H1 (cell line): Measurements from ENCODE around the gene FOLR3. TPM values are rescaled to one million over a fixed set of nuclear protein-coding genes. Genes with fewer than 3 reads are reported as not detected.

Experiments
- CTCF ChIA-PET: fragments of 300-600 bp; sonication (Branson Sonifier 250); formaldehyde crosslinking; loops from one replicate; lab custom pipeline; 2021; ENCODE audit not compliant: partially characterized antibody; lab: Charles Lee
- POLR2A ChIA-PET: fragments of 300-600 bp; sonication (Branson Sonifier 250); formaldehyde crosslinking; loops from one replicate; lab custom pipeline; 2021; ENCODE audit warnings: inconsistent platforms; ENCODE audit not compliant: partially characterized antibody; lab: Charles Lee
- DNase-seq, 2 experiments: peaks; one replicate each; pipeline versions ENCODE4 v3.0.0 to v3.0.0-alpha.2; 2010 to 2022; ENCODE audit warnings: low spot score in 2 of 2, low read depth in 1 of 2, mixed read lengths in 1 of 2
- FAIRE-seq: peaks from 2 replicates; lab custom pipeline; 2011; peaks lifted over from hg19 to GRCh38; lab: Jason Lieb, UNC
- H2AFZ ChIP-seq: 2 replicates; pipeline ENCODE4 v1.8.1; 2012; ENCODE audit warnings: low read length, inconsistent platforms
- H2AK5ac ChIP-seq: 2 replicates; pipeline ENCODE4 v1.6.1; 2013; ENCODE audit warnings: low read depth, low read length
- H2BK120ac ChIP-seq: replicated peaks from 2 replicates; pipeline ENCODE3; 2013; ENCODE audit warnings: low read depth, low read length, inconsistent platforms
- H2BK12ac ChIP-seq: 2 replicates; pipeline ENCODE4 v1.6.1; 2013; ENCODE audit warnings: low read depth, low read length
- H2BK15ac ChIP-seq: 2 replicates; pipeline ENCODE4 v1.6.1; 2013; ENCODE audit warnings: low read length
- H2BK20ac ChIP-seq: 2 replicates; pipeline ENCODE4 v1.6.1; 2013; ENCODE audit warnings: low read length
- H2BK5ac ChIP-seq: 2 replicates; pipeline ENCODE4 v1.6.1; 2013; ENCODE audit warnings: low read depth, low read length
- H3K14ac ChIP-seq: 2 replicates; pipeline ENCODE4 v1.6.1; 2013; ENCODE audit warnings: inconsistent platforms; ENCODE audit not compliant: insufficient read length
- H3K18ac ChIP-seq: 2 replicates; pipeline ENCODE4 v1.6.1; 2013; ENCODE audit warnings: low read length; ENCODE audit errors: extremely low read depth
- H3K23ac ChIP-seq: 2 replicates; pipeline ENCODE4 v1.6.1; 2013; ENCODE audit warnings: inconsistent platforms; ENCODE audit not compliant: insufficient read length
- H3K23me2 ChIP-seq: 2 replicates; pipeline ENCODE4 v1.6.1; 2013; ENCODE audit warnings: low read depth, low read length
- H3K27ac ChIP-seq: 2 replicates; pipeline ENCODE4 v1.6.1; 2011; ENCODE audit warnings: low read depth, low read length, inconsistent platforms
- H3K27me3 ChIP-seq, 4 experiments: replicated peaks in 1 of 4; 1 replicate in 1 of 4; 2 replicates in 3 of 4; pipeline versions ENCODE4 v1.6.1 to v1.8.1; 2011 to 2013; ENCODE audit warnings: low read length in 3 of 4, mild to moderate bottlenecking in 3 of 4, inconsistent platforms in 2 of 4, mixed read lengths in 2 of 4, moderate library complexity in 1 of 4; ENCODE audit not compliant: control insufficient read depth in 3 of 4, insufficient read depth in 3 of 4; ENCODE audit errors: extremely low read depth in 1 of 4
- H3K36me3 ChIP-seq, 4 experiments: 2 replicates each; pipeline versions ENCODE4 v1.6.1 to v1.8.1; 2011 to 2013; ENCODE audit warnings: mild to moderate bottlenecking in 4 of 4, low read length in 3 of 4, moderate library complexity in 2 of 4, control low read depth in 1 of 4, inconsistent platforms in 1 of 4; ENCODE audit not compliant: insufficient read depth in 4 of 4, control insufficient read depth in 2 of 4
- H3K4ac ChIP-seq: replicated peaks from 2 replicates; pipeline ENCODE3; 2013; ENCODE audit warnings: low read length, low read depth, mixed read lengths, inconsistent platforms; ENCODE audit not compliant: insufficient read length
- H3K4me1 ChIP-seq, 4 experiments: replicated peaks in 1 of 4; 1 replicate in 1 of 4; 2 replicates in 3 of 4; pipeline versions ENCODE4 v1.6.1 to v1.8.1; 2011 to 2013; ENCODE audit warnings: low read length in 3 of 4, inconsistent platforms in 2 of 4, mixed read lengths in 1 of 4; ENCODE audit not compliant: insufficient read depth in 4 of 4, control insufficient read depth in 3 of 4
- H3K4me2 ChIP-seq, 2 experiments: 2 replicates each; pipeline versions ENCODE4 v1.6.1 to v1.8.1; 2011 to 2013; ENCODE audit warnings: low read depth in 2 of 2, low read length in 2 of 2, control low read depth in 1 of 2, inconsistent platforms in 1 of 2, mild to moderate bottlenecking in 1 of 2; ENCODE audit not compliant: insufficient read depth in 1 of 2
- H3K4me3 ChIP-seq, 4 experiments: fragments of 200-600, 300-600 bp in 1 of 4; sonication (generic), shearing (Covaris generic), sonication (Bioruptor Twin) in 1 of 4; 2 replicates each; pipeline versions ENCODE4 v1.5.1 to v1.8.1; 2011 to 2016; ENCODE audit warnings: low read length in 4 of 4, low read depth in 3 of 4, control low read depth in 2 of 4, inconsistent platforms in 2 of 4, mild to moderate bottlenecking in 2 of 4, mixed read lengths in 1 of 4, moderate library complexity in 1 of 4; ENCODE audit not compliant: insufficient read depth in 2 of 4; ENCODE audit errors: extremely low read depth in 1 of 4
- H3K56ac ChIP-seq: replicated peaks from 2 replicates; pipeline ENCODE3; 2013; ENCODE audit warnings: low read depth, mild to moderate bottlenecking, mixed read lengths, low read length, inconsistent platforms; ENCODE audit not compliant: insufficient read length
- H3K79me1 ChIP-seq: 2 replicates; pipeline ENCODE4 v1.6.1; 2013; ENCODE audit warnings: low read depth, low read length, control low read depth
- H3K79me2 ChIP-seq, 2 experiments: 2 replicates each; pipeline versions ENCODE4 v1.6.1 to v1.8.1; 2012 to 2013; ENCODE audit warnings: low read length in 2 of 2, mild to moderate bottlenecking in 2 of 2, inconsistent platforms in 1 of 2; ENCODE audit not compliant: insufficient read depth in 2 of 2, control insufficient read depth in 1 of 2
- H3K9ac ChIP-seq, 4 experiments: replicated peaks in 1 of 4; 1 replicate in 1 of 4; 2 replicates in 3 of 4; pipeline versions ENCODE4 v1.6.1 to v1.8.1; 2011 to 2013; ENCODE audit warnings: low read depth in 3 of 4, low read length in 3 of 4, control low read depth in 2 of 4, mild to moderate bottlenecking in 2 of 4, moderate library complexity in 2 of 4, inconsistent platforms in 1 of 4; ENCODE audit errors: extremely low read depth in 1 of 4
- H3K9me3 ChIP-seq, 2 experiments: 2 replicates each; pipeline versions ENCODE4 v1.6.1 to v1.8.1; 2012 to 2013; ENCODE audit warnings: mild to moderate bottlenecking in 2 of 2, moderate library complexity in 2 of 2, control low read depth in 1 of 2, inconsistent platforms in 1 of 2, low read depth in 1 of 2, low read length in 1 of 2, mixed read lengths in 1 of 2; ENCODE audit not compliant: insufficient read depth in 2 of 2
- H4K20me1 ChIP-seq, 2 experiments: replicated peaks in 1 of 2; 2 replicates each; pipeline versions ENCODE3 to v1.8.1; 2011 to 2013; ENCODE audit warnings: inconsistent platforms in 2 of 2, low read length in 2 of 2, mild to moderate bottlenecking in 1 of 2; ENCODE audit not compliant: insufficient read depth in 2 of 2, control insufficient read depth in 1 of 2
- H4K5ac ChIP-seq: 2 replicates; pipeline ENCODE4 v1.6.1; 2013; ENCODE audit warnings: low read length, low read depth, mixed read lengths, inconsistent platforms; ENCODE audit not compliant: insufficient read length
- H4K8ac ChIP-seq: 2 replicates; pipeline ENCODE4 v1.8.0; 2013; ENCODE audit warnings: mild to moderate bottlenecking, moderate library complexity, low read length, inconsistent platforms; ENCODE audit not compliant: insufficient read depth; ENCODE audit errors: extremely low read depth
- H4K91ac ChIP-seq: replicated peaks from 2 replicates; pipeline ENCODE3; 2013; ENCODE audit warnings: low read length, mixed read lengths, inconsistent platforms; ENCODE audit not compliant: insufficient read length
- ASH2L ChIP-seq: fragments of 200-600, 300-600 bp; sonication (generic); IDR thresholded peaks from one replicate; pipeline ENCODE4 v1.7.1; 2017; ENCODE audit warnings: low read length
- BRCA1 ChIP-seq: IDR thresholded peaks from 2 replicates; pipeline ENCODE4 v1.6.1; 2012; ENCODE audit warnings: low read depth, low read length, improper control_type of control experiment
- GABPA ChIP-seq: IDR thresholded peaks from 2 replicates; pipeline ENCODE4 v1.6.1; 2011; ENCODE audit warnings: mild to moderate bottlenecking, low read length, moderate library complexity, borderline replicate concordance; ENCODE audit not compliant: insufficient read depth
- HDAC6 ChIP-seq: IDR thresholded peaks from one replicate; pipeline ENCODE4 v1.7.1; 2012; ENCODE audit warnings: low read depth, mild to moderate bottlenecking, inconsistent platforms, low read length, moderate library complexity
- JUN ChIP-seq: IDR thresholded peaks from 2 replicates; pipeline ENCODE4 v1.6.1; 2011; ENCODE audit warnings: low read depth, mild to moderate bottlenecking, improper control_type of control experiment, low read length
- NRF1 ChIP-seq: IDR thresholded peaks from 2 replicates; pipeline ENCODE4 v1.6.1; 2011; ENCODE audit warnings: mild to moderate bottlenecking, low read depth, low read length, improper control_type of control experiment
- POU5F1 ChIP-seq: IDR thresholded peaks from 2 replicates; pipeline ENCODE4 v1.6.1; 2011; ENCODE audit warnings: low read depth, mild to moderate bottlenecking, low read length, moderate library complexity
- RBBP5 ChIP-seq: IDR thresholded peaks from 2 replicates; pipeline ENCODE4 v1.7.1; 2012; ENCODE audit warnings: low read depth, mild to moderate bottlenecking, inconsistent platforms, low read length, moderate library complexity, borderline replicate concordance
- RNF2 ChIP-seq: fragments of 200-900, 300-1000 bp; sonication (generic); IDR thresholded peaks from 2 replicates; pipeline ENCODE4 v1.7.1; 2016; ENCODE audit warnings: borderline replicate concordance, low read depth, mild to moderate bottlenecking, antibody characterized with exemption, low read length; ENCODE audit not compliant: poor library complexity, severe bottlenecking; ENCODE audit errors: missing control alignments
- SIN3A ChIP-seq, 2 experiments: IDR thresholded peaks in 1 of 2; conservative IDR thresholded peaks in 1 of 2; 2 replicates each; pipeline ENCODE4 v1.6.1; 2011 to 2012; ENCODE audit warnings: low read length in 2 of 2, improper control_type of control experiment in 1 of 2, low read depth in 1 of 2, mild to moderate bottlenecking in 1 of 2
- TCF12 ChIP-seq: IDR thresholded peaks from 2 replicates; pipeline ENCODE4 v1.6.1; 2011; ENCODE audit warnings: low read depth, mild to moderate bottlenecking, low read length
- TEAD4 ChIP-seq: IDR thresholded peaks from 2 replicates; pipeline ENCODE4 v1.6.1; 2012; ENCODE audit warnings: low read depth, low read length, inconsistent platforms, mixed read lengths
- WGBS, 2 experiments: shearing (Covaris generic) in 1 of 2; methylation state at CpG; one replicate each; pipeline versions ENCODE4 v1.1.6 to v1.1.7; 2013 to 2015; ENCODE audit warnings: low lambda C conversion rate in 2 of 2, mixed read lengths in 2 of 2, inconsistent platforms in 1 of 2, low coverage in 1 of 2, missing lambda C conversion rate in 1 of 2; ENCODE audit not compliant: insufficient replicate concordance in 2 of 2, insufficient coverage in 1 of 2, insufficient read length in 1 of 2; ENCODE audit errors: extremely low coverage in 1 of 2, missing lambda C conversion rate in 1 of 2; 5-methylcytosine and 5-hydroxymethylcytosine counted together
- polyA plus RNA-seq, 7 experiments: library from polyadenylated mRNA; depleted of rRNA in 3 of 7; stranded (reverse) in 5 of 7; unstranded in 2 of 7; fragments of >200 nt in 5 of 7; fragments of 200-250 nt in 2 of 7; gene quantifications; 1 replicate in 5 of 7; 2 replicates in 1 of 7; 4 replicates in 1 of 7; pipeline versions ENCODE4 v1.2.1 to v1.2.3, GENCODE V29; 2011 to 2013; ENCODE audit warnings: missing spikeins in 2 of 7, mixed read lengths in 2 of 7
- total RNA-seq: library from RNA; stranded (reverse); fragmentation: NEBNext Ultra II Directional; extraction: Animal tissue kit (Norgen Biotek cat#: 25700); gene quantifications from 2 replicates; pipeline ENCODE4 v1.2.1, GENCODE V29; 2021
- TF ChIP-seq, protein P1 (sequence below): IDR thresholded peaks from 2 replicates; pipeline ENCODE4 v1.6.1; 2012; ENCODE audit warnings: inconsistent platforms

The FOLR3 gene
- total and polyA plus RNA-seq, 2 of the 8 experiments (the other 6 are each of a cell fraction or from before 2014, with no cell fraction given): not detected

DNA sequence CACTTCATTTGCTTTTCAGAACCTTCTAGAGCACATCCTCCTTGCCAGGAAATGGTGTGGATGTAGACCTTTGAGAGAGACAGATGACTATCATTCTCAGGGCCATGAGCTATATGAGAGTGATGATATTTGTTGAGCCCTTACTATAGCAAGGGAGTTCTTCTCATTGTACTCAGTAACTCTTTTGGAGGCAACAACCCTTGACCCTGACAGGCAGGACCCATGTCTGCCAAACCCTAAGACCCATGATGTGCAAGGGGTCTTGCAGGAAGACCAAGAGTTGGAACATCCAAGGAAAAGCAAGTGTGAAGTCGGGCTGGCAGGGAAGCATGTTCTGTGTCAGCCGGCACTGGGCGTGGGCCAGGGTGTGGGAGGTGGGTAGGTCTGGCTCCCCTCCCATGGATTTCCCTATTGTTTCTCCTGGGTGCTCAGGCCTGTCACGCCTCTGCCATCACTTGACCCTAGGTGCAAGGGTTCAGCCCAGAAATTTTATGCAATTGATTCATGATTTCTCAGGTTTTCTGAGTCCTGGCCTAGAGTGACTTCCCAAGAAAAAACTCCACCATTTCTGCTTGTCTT lies 1.2 kb downstream of the FOLR3 start:
- H2BK12ac ChIP-seq: no peak overlapping the region
- no peak overlapping the region for H3K4me2 ChIP-seq
- no peak overlapping the region for H4K5ac ChIP-seq
- H2BK120ac ChIP-seq: no peak overlapping the region
- H2BK20ac ChIP-seq: no peak overlapping the region
- no peaks in the 10 kb centered on the region for H3K4me1 ChIP-seq
- no peaks in the 10 kb centered on the region for H3K79me1 ChIP-seq
- H3K27ac ChIP-seq: no peak overlapping the region
- FAIRE-seq: no peak
- H3K9ac ChIP-seq: no peak overlapping the region
- H3K9me3 ChIP-seq: no peaks in the 10 kb centered on the region
- no peak overlapping the region for H3K56ac ChIP-seq
- no peaks in the 10 kb centered on the region for H4K20me1 ChIP-seq
- H3K79me2 ChIP-seq: no peaks in the 10 kb centered on the region
- no peak overlapping the region for H4K91ac ChIP-seq
- no peak overlapping the region for H3K4me3 ChIP-seq
- no peak overlapping the region for H3K4ac ChIP-seq
- H2BK15ac ChIP-seq: no peak overlapping the region
- H3K14ac ChIP-seq: no peak overlapping the region
- 89% methylated on average over 4 of the region's 4 CpGs; no CpG with 5 or more reads in 1 of the 2 experiments for WGBS, 2 experiments
- no peak overlapping the region for H3K23ac ChIP-seq
- H3K23me2 ChIP-seq: no peaks in the 10 kb centered on the region
- no peak overlapping the region for H3K18ac ChIP-seq
- POLR2A ChIA-PET: no interaction called here
- no peaks in the 10 kb centered on the region for H3K27me3 ChIP-seq
- no peak overlapping the region for H2AFZ ChIP-seq
- H2AK5ac ChIP-seq: no peak overlapping the region
- no peaks in the 10 kb centered on the region for H3K36me3 ChIP-seq
- CTCF ChIA-PET: interaction anchor here (0.6 to 3.5 kb wide), 3 partner anchors 9 to 47 kb away, joined by 3 to 13 read pairs (median 3); no protein-coding TSS in a partner anchor
- H2BK5ac ChIP-seq: no peak overlapping the region
- no peak for DNase-seq
- no peak overlapping the region for H4K8ac ChIP-seq
- TF ChIP-seq JUN: no peak
- no peak for TF ChIP-seq RBBP5
- TF ChIP-seq TCF12: no peak
- TF ChIP-seq ASH2L: no peak
- no peak for TF ChIP-seq TEAD4
- no peak for TF ChIP-seq RNF2
- TF ChIP-seq SIN3A (conservative IDR thresholded peaks at IDR 0.05 in 1 of 2, IDR thresholded peaks at IDR 0.05 in 1 of 2; ENCODE audit: low read depth in 1 of 2, low read length in 2 of 2): no peak
- no peak for TF ChIP-seq POU5F1
- TF ChIP-seq NRF1: no peak
- no peak for TF ChIP-seq BRCA1
- no peak for TF ChIP-seq GABPA
- TF ChIP-seq, protein P1, sequence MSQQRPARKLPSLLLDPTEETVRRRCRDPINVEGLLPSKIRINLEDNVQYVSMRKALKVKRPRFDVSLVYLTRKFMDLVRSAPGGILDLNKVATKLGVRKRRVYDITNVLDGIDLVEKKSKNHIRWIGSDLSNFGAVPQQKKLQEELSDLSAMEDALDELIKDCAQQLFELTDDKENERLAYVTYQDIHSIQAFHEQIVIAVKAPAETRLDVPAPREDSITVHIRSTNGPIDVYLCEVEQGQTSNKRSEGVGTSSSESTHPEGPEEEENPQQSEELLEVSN: no peak
- TF ChIP-seq HDAC6: no peak
